GM06990 (cell line): ENCODE results near the gene DPYSL4.

ENCODE experiments used
- DNase-seq: peaks from one replicate; pipeline ENCODE4 v3.0.0-alpha.2; 2011; ENCODE audit not compliant: insufficient read length; ENCODE audit errors: extremely low read depth
- H3K27me3 ChIP-seq: replicated peaks from 2 replicates; pipeline ENCODE4 v1.6.0; 2011; ENCODE audit warnings: low read length; ENCODE audit not compliant: control insufficient read depth, insufficient read depth
- H3K36me3 ChIP-seq: 2 replicates; pipeline ENCODE4 v1.5.1; 2011; ENCODE audit warnings: low read length; ENCODE audit not compliant: control insufficient read depth, insufficient read depth
- H3K4me3 ChIP-seq: replicated peaks from 2 replicates; pipeline ENCODE4 v1.5.1; 2011; ENCODE audit warnings: low read depth, mild to moderate bottlenecking, control low read depth, low read length
- CTCF ChIP-seq: IDR thresholded peaks from 2 replicates; pipeline ENCODE4 v1.5.1; 2011; ENCODE audit warnings: low read length, control low read depth, mild to moderate bottlenecking, inconsistent platforms; ENCODE audit not compliant: insufficient read depth, poor library complexity, severe bottlenecking

Gene DPYSL4

GRCh38 chr10:132174237-132174636, 12.5 kb upstream of the DPYSL4 start:
- TF ChIP-seq CTCF = no peak
- DNase-seq = no peak
- no peaks in the 10 kb centered on the region; the same call in 1 of the 2 replicates for H3K27me3 ChIP-seq
- no peaks in the 10 kb centered on the region for H3K36me3 ChIP-seq
- no peak overlapping the region for H3K4me3 ChIP-seq

- no peak overlapping the region for H3K4me3 ChIP-seq
- DNase-seq = no peak
- H3K36me3 ChIP-seq = no peaks in the 10 kb centered on the region
- H3K27me3 ChIP-seq = no peaks in the 10 kb centered on the region; the same call in 1 of the 2 replicates
- TF ChIP-seq CTCF = no peak
Observed at GRCh38 chr10:132175408-132175807, 11.3 kb upstream of the DPYSL4 start.

GRCh38 chr10:132175907-132176581, 10.7 kb upstream of the DPYSL4 start:
- no peaks in the 10 kb centered on the region for H3K36me3 ChIP-seq
- no peaks in the 10 kb centered on the region; the same call in 1 of the 2 replicates for H3K27me3 ChIP-seq
- DNase-seq = no peak
- TF ChIP-seq CTCF = no peak
- no peak overlapping the region for H3K4me3 ChIP-seq

GRCh38 chr10:132176623-132177500, 9.9 kb upstream of the DPYSL4 start:
- Histone ChIP-seq H3K36me3 (no peaks in the 10 kb centered on the region), H3K4me3 (no peak overlapping the region), H3K27me3 (no peaks in the 10 kb centered on the region; the same call in 1 of the 2 replicates)
- no peak for TF ChIP-seq CTCF
- DNase-seq = no peak

GRCh38 chr10:132178046-132178445, 8.7 kb upstream of the DPYSL4 start:
- H3K27me3 ChIP-seq = no peaks in the 10 kb centered on the region; the same call in 1 of the 2 replicates
- DNase-seq = no peak
- H3K36me3 ChIP-seq = no peaks in the 10 kb centered on the region
- no peak overlapping the region for H3K4me3 ChIP-seq
- TF ChIP-seq CTCF = no peak
